ENCODE measurements around the gene ERC2.

Gene ERC2

GRCh38 chr3:55584716-55585368, 883.4 kb downstream of the ERC2 start:
- TF ChIP-seq, protein P1, sequence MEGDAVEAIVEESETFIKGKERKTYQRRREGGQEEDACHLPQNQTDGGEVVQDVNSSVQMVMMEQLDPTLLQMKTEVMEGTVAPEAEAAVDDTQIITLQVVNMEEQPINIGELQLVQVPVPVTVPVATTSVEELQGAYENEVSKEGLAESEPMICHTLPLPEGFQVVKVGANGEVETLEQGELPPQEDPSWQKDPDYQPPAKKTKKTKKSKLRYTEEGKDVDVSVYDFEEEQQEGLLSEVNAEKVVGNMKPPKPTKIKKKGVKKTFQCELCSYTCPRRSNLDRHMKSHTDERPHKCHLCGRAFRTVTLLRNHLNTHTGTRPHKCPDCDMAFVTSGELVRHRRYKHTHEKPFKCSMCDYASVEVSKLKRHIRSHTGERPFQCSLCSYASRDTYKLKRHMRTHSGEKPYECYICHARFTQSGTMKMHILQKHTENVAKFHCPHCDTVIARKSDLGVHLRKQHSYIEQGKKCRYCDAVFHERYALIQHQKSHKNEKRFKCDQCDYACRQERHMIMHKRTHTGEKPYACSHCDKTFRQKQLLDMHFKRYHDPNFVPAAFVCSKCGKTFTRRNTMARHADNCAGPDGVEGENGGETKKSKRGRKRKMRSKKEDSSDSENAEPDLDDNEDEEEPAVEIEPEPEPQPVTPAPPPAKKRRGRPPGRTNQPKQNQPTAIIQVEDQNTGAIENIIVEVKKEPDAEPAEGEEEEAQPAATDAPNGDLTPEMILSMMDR (IDR thresholded peaks at IDR 0.05; ENCODE audit: low read depth, low read length, missing control alignments): no peak
- no peak overlapping the region for H3K4me3 ChIP-seq (ENCODE audit: low read depth, low read length)
- DNase-seq (ENCODE audit: low read depth): no peak
- in situ Hi-C loops (cut with HindIII; ENCODE audit: low sequenced_read_pairs): no loop called here

GRCh38 chr3:55584030-55584429, 884.2 kb downstream of the ERC2 start:
- in situ Hi-C loops (cut with HindIII; ENCODE audit: low sequenced_read_pairs): no loop called here
- no peak for DNase-seq (ENCODE audit: low read depth)
- no peak overlapping the region for H3K4me3 ChIP-seq (ENCODE audit: low read depth, low read length)
- TF ChIP-seq, protein P1 (IDR thresholded peaks at IDR 0.05; ENCODE audit: low read depth, low read length, missing control alignments): no peak

DNA sequence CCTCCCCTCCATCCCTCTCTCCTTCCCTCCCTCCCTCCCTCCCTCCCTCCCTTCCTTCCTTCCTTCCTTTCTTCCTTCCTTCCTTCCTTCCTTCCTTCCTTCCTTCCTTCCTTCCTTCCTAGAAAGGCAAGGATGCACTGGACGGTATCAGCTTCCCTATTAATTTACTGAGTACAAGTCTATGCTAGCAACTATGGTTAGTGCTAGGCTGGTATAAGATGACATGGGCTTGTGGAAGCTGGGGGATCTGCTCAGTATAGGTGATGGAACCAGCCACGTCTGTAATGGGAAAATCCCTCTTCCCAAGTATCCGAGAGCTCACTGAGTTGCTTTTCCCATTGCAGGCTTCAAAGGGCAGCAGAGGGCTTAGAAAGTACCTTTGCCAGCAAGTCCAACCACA, 884.8 kb downstream of the ERC2 start:
- no peak overlapping the region for H3K4me3 ChIP-seq (ENCODE audit: low read depth, low read length)
- in situ Hi-C loops (cut with HindIII; ENCODE audit: low sequenced_read_pairs): no loop called here
- TF ChIP-seq, protein P1 (IDR thresholded peaks at IDR 0.05; ENCODE audit: low read depth, low read length, missing control alignments): no peak
- no peak for DNase-seq (ENCODE audit: low read depth)

DNA sequence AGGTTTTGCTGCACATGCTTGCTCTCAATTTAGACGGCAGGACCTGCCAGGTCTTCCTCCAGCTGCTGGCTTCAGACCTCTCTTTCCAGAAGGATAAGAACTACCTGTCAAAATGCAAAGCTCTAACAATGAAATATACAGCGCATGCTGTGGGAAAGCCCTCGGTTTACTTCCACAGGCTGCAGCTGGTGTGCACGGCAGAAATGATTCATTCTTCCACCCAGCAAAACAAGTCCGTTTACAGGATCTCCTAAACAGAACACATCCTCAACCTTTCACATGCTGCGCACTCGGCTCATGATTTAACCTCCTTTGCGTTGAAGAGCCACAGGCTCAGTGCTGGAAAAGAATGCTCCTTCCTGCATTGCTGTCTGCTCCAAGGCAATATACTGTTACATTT, 888.8 kb downstream of the ERC2 start:
- no peak for DNase-seq (ENCODE audit: low read depth)
- in situ Hi-C loops (cut with HindIII; ENCODE audit: low sequenced_read_pairs): no loop called here
- H3K4me3 ChIP-seq (ENCODE audit: low read depth, low read length): no peak overlapping the region
- TF ChIP-seq, protein P1 (IDR thresholded peaks at IDR 0.05; ENCODE audit: low read depth, low read length, missing control alignments): no peak

- TF ChIP-seq, protein P1 (IDR thresholded peaks at IDR 0.05; ENCODE audit: low read depth, low read length, missing control alignments): no peak
- H3K4me3 ChIP-seq (ENCODE audit: low read depth, low read length): no peak overlapping the region
- DNase-seq (ENCODE audit: low read depth): no peak
- in situ Hi-C loops (cut with HindIII; ENCODE audit: low sequenced_read_pairs): no loop called here
These were observed 891.5 kb downstream of the ERC2 start for GRCh38 chr3:55576621-55577388.

GRCh38 chr3:55574671-55575070, 893.6 kb downstream of the ERC2 start:
- DNase-seq (ENCODE audit: low read depth): no peak
- TF ChIP-seq, protein P1 (IDR thresholded peaks at IDR 0.05; ENCODE audit: low read depth, low read length, missing control alignments): no peak
- in situ Hi-C loops (cut with HindIII; ENCODE audit: low sequenced_read_pairs): no loop called here
- H3K4me3 ChIP-seq (ENCODE audit: low read depth, low read length): no peak overlapping the region

Measured in astrocyte of the cerebellum (primary cell).